HG03460 (cell line): ENCODE results near the gene DIP2B.
"Not testable (repeated sequence)": the region's sequence is repeated elsewhere in the genome, so short reads cannot be mapped to it uniquely, and the experiment has no call there.

Source experiments
- ATAC-seq: cut with Tn5 transposase; IDR thresholded peaks from one replicate; pipeline ENCODE4 v1.9.1; 2021; ENCODE audit not compliant: unreplicated experiment

DIP2B gene

DNA sequence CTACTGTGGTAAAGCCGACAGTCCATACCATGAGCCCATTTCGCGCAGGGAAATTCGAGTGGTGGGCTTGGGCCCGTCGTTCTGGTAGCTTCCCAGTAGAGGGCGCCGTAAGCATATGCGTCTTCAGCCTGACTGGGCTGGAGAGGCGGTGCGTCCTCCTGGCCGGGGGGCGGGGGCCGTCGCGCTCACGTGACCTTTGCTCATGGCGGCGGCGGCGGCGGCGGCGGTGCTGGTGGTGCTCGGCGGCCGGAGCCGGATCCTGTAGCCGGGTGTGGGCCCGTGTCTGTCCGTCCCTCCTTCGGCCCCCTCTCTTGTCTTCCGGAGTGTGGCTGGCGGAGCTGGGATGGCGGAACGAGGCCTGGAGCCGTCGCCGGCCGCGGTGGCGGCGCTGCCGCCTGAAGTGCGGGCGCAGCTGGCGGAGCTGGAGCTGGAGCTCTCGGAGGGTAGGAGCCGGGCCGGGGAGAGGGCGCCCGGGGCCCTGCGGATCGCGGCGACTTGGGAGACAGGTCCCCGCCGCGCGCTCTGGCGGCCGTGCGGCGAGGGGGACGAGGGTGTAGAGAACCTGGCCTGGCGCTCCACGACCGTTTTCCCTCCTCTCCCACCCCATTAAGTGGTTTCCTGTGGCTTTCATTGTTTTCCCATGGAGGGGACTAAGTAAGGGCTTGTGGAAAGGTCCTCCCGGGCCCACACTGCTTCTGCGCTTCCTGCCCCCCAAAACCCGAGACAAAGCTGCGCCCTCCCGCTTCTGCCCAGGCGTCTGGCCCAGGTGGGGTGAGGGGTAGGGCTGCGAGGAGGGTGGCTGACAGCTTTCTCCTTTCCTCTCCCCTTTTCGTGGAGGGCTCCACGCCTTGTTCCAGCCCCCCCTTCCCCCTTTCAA is at the start of gene DIP2B:
Gene DIP2B, plus strand, starts transcription at position 188 of the 877 bp plus-strand sequence. Its CDS starts 156 bp downstream, at position 344.
- ATAC-seq: peak; percentile 62

- ATAC-seq: no peak
Measured at GRCh38 chr12:50458606-50459005, 46.2 kb upstream of the DIP2B start.

DNA sequence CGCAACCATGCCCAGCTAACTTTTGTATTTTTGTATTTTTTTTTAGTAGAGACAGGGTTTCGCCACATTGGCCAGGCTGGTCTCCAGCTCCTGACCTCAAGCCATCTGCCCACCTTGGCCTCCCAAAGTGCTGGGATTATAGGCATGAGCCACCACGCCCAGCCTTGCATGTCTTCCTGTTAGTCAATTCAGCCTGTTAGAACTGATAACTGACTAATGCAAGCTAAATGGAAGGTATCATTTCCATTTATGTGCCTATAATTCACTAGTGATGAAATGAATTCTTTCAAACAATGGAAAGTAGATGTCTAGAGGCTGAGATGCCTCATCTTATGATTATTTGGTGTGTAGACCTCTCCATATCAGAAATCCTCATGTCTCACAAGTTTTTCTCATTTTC is 37.3 kb upstream of the DIP2B start:
- no peak for ATAC-seq

- no peak for ATAC-seq
Measured at GRCh38 chr12:50477241-50477832, 27.4 kb upstream of the DIP2B start.

DNA sequence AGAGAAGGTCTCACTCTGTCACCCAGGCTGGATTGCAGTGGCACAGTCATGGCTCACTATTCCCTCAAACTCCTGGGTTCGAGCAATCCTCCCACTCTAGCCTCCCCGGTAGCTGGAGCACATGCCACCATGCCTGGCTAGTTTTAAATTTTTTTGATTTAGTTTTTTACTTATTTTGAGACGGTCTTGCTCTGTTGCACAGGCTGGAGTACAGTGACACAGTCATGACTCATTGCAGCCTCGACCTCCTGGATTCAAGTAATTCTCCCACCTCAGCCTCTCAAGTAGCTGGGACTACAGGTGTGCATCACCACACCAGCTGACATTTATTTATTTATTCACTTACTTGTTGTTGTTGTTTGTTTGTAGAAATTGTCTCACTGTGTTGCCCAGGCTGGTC is 22.2 kb upstream of the DIP2B start:
- no peak for ATAC-seq

- no peak for ATAC-seq
Measured at GRCh38 chr12:50483488-50483887, 21.3 kb upstream of the DIP2B start.

- ATAC-seq: no peak
Measured at GRCh38 chr12:50488801-50489200, 16.0 kb upstream of the DIP2B start.

- ATAC-seq: not testable (repeated sequence)
Measured at GRCh38 chr12:50498119-50498518, 6.7 kb upstream of the DIP2B start.

DNA sequence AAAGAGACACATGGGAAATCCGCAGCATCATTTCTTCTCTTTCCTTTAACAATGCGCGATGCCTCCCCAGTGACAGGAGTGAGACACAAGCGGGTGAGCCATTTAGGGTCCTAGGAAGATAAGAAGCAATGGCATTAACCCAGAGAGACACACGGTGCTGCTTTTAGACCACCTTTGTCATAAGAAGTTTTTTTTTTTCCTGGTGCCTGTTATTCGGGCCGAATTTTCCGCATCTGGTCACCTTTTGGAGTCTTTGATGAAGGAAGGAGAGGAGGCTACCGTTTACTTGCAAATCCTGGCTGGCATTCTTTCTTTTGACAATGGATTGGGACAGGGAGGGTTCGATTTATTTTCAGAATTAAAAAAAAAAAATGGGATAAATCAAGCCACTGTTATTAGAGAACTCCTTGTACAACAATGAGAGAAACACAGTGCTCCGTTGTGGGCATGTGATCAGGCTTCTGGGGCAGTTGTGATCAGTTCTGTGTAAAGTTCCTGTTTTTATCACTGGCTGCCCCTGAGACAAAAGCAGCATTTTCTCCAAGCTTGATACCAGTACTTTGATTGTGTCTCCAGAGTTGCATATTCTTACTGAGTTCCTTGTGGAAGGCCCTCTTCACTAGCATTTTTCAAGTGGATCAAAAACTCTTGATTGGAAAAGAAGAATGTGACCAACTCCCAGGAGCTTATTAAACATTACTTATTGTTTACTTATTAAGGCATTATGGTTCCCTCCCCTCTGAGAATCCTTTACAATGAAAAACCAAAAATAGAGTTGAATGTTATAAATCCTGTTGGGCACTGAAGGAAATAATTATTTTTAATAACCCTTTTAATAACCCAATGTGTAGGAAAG is 1.1 kb downstream of the DIP2B start:
- ATAC-seq: no peak

DNA sequence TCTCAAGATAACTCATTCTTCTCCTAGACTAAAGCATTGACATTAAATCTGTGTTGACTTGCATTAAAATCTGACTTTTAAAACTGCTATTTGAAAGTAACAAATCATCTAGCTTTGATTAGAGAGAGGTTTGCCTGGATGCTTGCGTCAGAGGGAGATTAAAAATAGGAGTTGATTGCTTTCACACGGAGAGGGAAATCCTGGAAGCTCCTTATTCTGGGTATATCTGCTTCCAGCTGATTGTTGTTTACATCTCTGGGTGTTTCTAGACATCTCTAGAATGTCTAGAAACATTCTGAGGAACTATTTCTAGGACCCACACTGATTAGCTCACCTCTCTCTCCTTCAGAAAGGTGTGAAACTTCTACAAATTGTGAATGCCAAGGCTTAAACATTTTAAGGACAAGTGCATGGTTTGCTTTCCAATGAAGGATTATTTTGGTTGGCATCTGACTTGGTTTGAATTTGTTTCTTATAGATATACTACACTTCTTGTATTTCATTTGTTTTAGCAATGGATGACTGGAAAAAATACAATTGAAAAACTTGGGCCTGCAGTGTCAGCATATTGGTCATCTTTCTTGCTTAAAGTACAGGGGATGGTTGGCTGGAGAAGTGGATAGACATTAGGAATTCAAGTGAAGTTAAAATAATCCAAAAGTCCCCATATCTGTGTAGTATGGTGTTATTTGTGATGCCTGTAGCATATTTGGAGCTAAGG is 2.1 kb downstream of the DIP2B start:
- no peak for ATAC-seq

- no peak for ATAC-seq
Measured at GRCh38 chr12:50507474-50507838, 2.7 kb downstream of the DIP2B start.

DNA sequence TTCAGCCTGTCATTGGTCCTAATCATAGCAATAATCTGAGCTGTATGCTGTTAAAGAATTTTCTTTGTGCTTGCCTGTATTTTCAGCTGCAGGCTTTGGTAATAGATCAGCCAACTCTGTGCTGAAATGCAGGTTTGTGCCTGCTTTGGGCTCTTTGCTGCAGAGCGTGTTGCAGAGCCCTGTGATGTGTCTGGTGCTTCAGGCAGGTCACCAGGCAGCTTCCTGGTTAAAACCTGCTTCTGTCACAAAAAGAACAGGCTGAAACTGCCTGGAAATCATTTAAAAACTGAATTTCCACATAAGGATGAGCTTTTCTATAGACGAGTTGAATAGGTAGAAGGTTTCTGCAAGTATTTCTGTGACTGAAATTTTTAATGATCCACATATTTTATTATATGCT is 3.1 kb downstream of the DIP2B start:
- ATAC-seq: no peak

DNA sequence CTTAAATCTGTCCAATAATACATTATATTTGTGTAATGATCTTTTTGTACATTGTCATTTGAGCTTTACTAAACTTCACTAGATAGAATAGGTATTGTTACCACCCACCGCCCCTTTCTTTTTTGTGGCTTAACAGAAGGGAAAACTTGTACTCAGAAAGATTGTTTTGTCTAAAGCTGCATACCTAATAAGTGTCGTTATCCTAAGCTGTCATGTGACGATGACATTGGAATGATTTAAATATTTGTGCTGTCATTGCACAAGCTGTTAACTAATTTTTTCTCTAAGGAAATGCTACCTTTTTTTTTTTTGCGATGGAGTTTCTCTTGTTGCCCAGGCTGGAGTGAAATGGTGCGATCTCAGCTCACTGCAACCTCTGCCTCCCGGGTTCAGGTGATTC is 3.6 kb downstream of the DIP2B start:
- no peak for ATAC-seq

GRCh38 chr12:50508970-50509663 is 4.3 kb downstream of the DIP2B start:
- ATAC-seq: no peak

DNA sequence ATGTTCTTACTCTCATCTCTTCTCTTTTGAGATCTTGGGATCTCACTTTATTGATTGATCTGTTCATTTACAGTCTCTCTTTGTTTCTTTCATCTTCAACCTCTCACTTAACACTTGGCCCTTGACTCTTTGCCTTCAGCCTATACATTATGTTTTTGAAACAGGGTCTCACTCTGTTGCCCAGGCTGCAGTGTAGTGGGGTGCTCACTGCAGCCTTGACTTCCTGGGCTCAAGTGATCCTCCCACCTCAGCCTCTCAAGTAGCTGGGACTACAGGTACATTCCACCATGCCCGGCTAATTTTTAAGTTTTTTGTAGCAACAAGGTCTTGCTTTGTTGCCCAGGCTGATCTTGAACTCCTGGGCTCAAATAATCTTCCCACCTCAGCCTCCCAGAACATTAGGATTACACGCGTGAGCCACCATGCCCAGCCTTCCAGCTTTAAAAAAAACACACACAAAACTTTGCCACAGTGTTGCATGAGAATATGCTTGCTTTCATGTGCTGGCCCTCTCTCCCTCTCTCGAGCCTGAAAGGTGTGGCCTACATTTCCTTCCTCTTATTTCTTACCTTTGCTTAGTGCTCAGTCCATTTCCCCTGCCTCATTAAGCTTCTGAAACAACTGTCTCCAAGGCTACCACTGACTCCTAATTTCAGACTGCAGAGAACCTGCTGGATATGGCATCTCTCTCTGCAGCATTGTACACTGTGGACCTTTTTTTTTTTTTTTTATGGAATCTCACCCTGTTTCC is 9.9 kb downstream of the DIP2B start:
- ATAC-seq: no peak

- no peak for ATAC-seq
Measured at GRCh38 chr12:50515587-50515986, 10.8 kb downstream of the DIP2B start.

GRCh38 chr12:50517421-50518048 is 12.8 kb downstream of the DIP2B start:
- ATAC-seq: peak; percentile 67

DNA sequence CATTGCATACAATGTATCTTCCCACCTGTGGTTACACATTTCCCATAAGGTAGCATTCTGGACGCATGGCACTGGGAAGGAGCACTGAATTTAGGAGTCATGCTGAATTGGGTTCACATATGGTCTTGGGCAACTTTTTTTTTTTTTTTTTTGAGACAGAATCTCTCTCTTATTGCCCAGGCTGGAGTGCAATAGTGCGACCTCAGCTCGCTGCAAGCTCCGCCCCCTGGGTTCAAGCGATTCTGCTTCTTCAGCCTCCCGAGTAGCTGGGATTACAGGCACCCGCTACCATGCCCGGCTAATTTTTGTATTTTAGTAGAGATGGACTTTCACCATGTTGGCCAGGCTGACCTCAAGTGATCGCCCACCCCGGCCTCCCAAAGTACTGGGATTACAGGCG is 13.3 kb downstream of the DIP2B start:
- no peak for ATAC-seq

GRCh38 chr12:50519353-50519752 is 14.6 kb downstream of the DIP2B start:
- ATAC-seq: no peak
